HK-2 (cell line): Measurements from ENCODE around the gene EFNA1.

Experiments
- DNase-seq: peaks from one replicate; pipeline ENCODE4 v3.0.0-alpha.2; 2018; ENCODE audit not compliant: unreplicated experiment

EFNA1 gene, protein sequence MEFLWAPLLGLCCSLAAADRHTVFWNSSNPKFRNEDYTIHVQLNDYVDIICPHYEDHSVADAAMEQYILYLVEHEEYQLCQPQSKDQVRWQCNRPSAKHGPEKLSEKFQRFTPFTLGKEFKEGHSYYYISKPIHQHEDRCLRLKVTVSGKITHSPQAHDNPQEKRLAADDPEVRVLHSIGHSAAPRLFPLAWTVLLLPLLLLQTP

DNA sequence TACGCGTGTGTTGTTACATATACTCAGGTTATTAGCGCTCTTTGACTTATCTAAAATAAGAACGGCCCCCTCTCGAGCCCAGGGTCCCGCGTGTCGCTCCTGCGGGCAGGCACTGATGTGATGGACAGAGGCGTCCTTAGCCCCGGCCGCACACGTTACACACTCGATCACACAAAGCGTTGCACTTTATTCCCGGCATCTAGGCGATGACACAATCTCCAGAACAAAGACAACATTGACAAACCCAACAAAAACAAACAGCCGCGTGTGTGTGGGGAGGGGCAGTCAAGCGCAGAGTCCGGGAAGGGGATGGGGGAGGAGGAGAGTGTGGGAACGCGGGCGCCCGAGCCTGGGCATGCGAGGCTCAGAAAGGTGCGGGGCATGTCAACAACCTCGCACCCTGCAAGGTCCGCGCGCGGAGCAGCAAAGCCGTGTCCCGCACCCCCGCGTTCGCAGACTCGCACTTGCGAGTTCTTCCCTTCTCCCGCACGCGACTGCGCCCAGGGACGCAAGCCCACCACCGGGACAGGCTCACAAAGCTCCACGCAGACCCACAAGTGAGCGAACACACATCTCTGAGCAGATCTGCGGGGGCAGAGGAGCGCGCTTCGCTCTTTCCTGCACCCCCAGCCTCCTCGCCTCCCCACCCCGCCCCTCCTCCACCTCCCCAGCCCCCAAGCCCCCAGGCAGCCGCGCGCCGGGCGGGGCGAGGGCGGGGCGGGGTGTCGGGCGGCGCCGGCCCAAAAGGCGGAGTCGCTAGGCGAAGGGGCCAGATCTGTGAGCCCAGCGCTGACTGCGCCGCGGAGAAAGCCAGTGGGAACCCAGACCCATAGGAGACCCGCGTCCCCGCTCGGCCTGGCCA lies at the start of gene EFNA1:
Gene EFNA1 (plus strand): TSS at position 772 of the 862 bp plus-strand sequence. CDS start 102 bp downstream, outside the sequence.
- peak; percentile 58 for DNase-seq

DNA sequence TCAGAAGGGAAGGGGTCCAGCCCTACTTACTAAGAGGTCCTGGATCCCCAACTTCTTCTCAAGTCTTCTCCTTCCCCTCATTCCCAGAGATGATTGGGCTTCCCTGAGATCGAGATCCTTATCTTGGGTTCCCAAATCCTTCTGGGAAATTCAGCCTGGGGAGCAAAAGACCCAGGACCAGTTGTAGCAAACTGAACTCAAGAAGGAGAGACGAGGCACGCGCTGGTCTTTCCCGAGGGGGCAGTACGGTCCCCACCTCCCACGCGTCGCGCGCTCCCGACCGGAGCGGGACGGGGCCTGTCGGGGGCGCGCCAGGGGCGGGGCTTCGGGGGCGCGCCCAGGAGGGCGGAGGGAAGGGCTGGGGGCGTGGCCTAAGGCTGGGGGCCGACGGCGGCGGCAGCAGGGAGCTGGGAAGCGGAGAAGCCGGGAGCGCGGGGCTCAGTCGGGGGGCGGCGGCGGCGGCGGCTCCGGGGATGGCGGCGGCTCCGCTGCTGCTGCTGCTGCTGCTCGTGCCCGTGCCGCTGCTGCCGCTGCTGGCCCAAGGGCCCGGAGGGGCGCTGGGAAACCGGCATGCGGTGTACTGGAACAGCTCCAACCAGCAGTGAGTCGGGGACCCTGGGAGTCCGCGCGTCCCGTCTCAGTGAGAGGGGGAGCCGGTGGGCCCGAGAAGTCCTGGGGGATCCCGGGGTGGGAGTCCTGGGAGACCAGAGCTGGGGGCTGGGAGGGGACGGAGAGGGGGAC lies 49.0 kb upstream of the EFNA1 start, which contains the start of gene EFNA3:
Gene EFNA3 (plus strand): TSS at position 369 of the 741 bp plus-strand sequence. CDS start 105 bp downstream, at position 474.
- DNase-seq, result no peak

DNA sequence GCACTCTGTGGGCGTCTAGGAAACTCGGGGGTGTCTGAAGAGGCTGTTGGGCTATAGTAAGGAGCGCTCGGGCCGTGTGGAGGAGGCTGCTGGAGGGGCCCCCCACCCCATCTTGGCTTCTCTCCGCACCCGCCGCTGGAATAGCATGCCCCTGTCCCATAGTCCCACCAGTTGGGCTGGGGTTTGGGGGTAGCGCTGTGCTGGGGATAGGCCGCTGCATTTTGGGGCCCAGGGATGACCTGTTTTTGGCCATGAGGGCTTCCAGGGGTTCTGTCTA lies 48.5 kb upstream of the EFNA1 start:
- no peak for DNase-seq

DNA sequence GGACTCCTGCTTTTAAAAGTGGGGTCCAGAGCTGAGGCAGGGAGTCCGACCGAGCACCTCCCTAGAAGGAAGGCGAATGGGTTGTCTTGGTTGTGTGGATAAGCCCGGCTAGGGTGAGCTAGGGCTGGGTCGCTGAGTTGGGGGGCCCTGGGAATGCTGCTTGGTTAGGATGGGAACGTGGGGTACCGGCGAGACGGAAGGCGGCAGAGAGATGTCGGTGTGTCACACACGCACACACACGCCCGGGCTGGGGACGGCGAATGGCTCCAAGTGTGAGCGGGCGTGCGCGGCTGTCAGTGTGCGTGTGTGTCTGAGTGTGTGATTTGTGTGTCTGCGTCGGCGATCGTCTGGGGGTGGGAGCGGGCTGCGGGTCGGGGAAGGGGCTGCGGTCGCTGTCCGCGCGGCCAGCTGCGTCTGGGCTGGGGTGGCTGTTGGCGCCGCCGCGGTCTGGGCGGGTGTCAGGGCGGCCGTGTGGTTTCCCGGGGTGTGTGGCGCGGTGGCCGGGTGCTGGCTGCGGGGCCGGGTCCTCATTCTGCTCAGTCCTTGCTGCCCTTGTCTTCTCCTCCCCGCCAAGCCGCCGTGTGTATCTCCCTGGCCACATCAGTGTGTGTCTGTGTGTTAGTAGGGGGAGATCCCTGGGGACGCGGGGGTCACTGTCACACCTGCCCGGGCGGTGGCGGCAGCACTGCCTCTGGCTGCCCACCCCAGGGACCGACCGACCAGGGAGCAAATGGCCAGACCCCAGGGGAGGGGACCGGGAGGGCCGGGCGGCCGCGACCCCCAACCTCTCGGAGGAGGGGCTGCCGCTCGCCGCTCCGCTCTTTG lies 48.0 kb upstream of the EFNA1 start:
- DNase-seq, result no peak

DNA sequence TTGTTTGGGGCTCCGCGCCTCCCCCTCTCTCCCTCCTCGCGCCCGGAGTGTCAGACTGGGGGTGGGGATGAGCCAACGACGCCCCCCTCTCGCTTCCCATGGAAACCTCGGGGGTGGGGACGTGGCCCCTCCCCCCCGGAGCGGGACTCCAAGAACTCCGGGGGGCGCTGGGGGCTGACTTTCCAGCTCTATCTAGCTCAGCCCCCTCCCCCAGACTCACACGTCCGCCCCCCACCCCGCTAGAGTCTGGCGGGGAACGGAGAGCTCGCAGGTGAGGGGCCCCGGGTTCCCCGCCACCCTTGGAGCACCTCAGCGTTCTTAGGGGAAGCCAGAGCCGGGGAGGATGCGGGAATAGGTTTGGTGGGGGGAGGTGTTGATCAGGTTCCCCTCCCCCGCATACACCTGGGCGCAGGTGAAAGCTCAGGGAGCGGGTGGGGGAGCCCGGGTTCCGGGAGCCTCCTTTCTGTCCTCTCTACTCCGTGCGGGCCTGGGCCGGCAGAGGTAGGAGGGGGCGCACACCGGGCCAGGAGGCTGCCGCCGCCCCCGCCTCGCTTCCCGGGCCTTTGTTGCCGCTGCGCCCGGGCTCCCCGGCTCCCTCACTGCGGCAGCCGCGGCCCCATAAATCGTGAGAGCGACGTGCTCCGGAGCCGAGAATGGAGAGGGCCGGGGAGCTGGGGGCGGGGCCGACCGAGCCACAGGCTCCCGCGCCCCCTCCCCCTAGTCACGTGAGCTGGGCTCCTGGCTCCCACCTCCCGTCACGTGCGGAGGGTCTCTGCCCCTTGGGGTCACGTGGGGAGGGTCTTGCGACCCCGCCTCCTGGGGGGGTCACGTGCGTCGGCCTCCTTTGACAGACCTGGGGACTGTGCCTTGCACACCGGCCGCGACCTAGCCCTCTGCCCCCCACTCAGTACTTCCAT lies 47.1 kb upstream of the EFNA1 start:
- DNase-seq, result no peak

DNA sequence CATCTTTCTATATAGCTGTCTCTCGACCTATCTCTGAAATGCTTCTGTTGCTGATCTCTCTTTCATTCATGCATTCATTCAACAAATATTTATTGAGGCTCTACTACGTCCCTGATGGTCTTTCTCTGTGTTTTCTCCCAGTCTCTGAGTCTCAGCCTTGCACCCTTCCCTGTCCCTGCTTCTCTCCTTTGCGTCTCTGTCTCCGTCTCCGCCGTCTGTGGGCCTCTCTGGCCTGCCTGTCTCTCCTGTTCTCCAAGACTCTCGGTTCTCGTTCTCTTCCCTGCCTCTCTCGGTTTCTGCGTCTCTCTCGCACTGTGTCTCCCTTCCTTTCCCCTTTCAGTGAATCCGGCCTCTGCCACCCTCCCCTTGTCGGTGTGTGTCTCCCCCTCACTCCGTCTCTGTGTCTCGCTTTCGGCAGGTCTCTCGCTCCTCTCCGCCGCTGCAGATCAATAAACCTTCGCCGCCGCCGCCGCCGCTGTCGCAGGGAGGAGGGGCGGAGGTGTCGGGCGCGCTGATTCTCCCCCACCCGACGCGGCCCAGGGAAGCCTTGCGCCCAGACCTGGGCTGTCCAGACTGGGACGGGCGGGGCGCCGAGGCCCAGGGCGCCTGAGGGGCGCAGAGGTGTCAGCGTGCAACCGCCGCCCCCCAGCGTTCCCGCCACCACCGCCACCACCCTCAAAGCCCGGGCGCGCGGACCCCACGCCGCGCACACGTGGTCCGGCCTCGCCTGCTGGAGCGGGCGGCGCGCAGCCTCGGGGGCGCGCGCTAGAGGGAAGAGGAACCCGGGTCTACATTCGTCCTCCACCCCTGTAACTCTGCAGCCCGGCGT lies 46.0 kb upstream of the EFNA1 start:
- no peak for DNase-seq

DNA sequence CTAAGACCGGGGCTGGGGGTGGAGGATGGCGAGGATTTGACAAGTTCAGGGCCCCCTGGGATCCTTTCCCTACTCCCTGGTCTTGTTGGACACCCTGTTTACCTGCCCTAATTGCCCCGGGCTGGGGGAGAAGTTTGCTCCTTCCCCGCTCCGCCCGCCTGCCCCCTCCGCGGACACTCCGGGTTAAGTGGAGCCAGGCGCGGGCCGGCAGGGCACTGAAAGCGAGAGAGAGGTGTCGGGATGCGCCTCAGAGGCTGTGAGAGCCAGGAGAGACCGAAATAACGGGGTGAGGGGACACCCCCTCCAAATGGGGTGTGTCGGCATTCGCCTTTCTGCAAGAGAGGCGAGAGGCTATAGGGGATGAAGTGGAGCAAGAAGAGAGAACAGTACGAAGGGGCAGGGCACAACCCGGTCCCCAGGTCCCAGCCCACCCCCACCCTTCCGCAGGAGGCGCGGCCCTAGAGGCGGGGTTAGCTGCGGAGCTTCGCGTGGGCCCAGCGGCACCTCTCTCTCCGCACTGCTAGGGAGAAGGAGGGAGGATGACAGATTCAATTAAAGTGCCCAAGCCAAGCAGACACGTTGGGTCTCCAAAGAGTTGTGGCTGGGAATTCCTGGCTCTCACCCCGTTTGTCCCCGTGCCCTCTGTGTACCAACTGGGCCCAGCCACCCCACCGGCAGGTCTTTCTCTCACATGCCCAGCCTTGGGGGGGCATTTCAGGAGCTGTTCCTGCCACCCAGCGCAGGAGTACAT lies 45.2 kb upstream of the EFNA1 start:
- no peak for DNase-seq

DNA sequence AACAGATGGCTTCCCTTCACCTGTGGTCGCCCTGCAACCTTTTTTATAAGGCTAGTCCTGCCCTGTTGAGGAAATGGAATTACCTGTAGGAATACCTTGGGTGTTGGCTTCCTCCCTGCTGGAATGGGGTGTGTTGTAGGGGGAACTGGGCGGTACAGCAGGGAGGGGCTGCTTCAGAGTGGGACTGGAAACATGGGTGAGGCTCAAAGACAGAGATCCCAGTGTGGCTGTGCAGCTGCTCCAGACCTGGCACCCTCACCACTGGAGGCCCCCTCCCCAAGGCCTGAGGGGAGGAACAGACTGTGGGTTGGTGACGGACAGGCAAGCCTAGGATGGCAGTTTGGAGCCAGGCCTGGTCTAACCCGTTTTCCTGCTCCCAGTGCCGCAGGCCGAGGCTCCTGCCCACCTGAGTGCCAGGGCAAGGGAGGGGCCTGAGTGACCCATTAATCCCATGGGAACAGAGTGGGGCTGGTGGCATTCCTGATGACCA lies 44.6 kb upstream of the EFNA1 start:
- no peak for DNase-seq

DNA sequence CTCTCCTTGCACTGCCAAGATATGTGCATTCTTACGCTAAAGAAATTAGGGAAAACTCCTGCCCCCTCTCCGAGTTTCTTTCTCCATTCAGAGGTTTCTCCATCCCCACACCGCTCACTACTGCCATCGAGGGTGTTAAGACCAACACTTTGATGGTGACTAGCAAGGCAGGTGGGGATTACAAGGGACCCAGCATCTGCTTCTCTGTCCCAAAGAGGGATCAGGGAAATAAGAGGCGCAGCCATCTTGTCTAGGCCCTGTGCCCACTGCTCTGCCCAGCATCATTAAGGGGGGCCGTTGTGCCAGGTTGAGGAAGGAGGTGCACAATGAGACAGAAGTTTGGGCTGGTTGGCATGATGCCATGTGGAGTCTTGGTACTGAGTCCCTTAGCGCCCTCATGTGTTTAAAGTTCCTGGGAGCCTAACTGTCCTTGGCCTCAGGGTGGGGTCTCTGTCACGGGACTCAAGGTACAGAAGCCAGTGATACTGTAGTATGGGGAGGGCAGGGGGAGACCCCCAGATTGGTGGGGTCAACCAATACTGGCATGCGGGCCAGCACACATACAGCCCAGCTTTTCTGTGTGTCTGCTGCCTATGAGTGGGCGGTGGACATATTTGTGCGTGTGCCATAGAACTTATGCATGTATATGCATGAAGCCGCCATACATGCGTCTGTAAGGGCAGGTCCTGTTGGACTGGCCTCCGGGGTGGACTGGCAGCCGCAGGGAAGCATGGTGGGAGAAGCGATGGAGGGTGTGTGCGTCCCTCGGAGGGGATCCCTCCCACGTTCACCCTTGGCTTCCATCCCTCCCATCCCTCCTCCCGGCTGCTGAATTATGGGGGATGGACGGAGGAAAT lies 43.6 kb upstream of the EFNA1 start:
- DNase-seq, result no peak

DNA sequence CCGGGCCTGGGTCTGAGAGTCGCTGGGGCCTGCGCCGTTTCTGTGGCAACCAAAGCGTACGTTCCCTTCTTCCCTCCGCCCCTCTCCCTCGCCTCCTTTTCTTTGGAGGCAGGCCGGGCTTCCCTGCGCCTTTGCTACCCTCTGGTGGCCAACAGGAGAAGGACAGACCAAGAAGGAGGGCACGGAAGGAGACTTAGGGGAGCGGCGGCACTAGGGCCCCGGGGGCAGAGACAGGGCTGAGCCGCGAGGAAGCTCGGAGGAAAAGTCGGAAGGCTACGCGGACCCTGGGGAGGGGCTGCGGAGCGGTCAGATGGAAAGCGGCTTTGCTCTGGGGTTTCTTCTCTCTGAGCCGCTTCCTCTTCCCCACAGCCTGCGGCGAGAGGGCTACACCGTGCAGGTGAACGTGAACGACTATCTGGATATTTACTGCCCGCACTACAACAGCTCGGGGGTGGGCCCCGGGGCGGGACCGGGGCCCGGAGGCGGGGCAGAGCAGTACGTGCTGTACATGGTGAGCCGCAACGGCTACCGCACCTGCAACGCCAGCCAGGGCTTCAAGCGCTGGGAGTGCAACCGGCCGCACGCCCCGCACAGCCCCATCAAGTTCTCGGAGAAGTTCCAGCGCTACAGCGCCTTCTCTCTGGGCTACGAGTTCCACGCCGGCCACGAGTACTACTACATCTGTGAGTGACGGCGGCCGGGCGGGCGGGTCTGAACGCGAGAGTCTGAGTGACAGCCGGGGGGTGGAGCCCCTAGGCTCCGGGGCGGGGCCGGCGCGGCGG lies 42.8 kb upstream of the EFNA1 start:
- peak; percentile 92 for DNase-seq

DNA sequence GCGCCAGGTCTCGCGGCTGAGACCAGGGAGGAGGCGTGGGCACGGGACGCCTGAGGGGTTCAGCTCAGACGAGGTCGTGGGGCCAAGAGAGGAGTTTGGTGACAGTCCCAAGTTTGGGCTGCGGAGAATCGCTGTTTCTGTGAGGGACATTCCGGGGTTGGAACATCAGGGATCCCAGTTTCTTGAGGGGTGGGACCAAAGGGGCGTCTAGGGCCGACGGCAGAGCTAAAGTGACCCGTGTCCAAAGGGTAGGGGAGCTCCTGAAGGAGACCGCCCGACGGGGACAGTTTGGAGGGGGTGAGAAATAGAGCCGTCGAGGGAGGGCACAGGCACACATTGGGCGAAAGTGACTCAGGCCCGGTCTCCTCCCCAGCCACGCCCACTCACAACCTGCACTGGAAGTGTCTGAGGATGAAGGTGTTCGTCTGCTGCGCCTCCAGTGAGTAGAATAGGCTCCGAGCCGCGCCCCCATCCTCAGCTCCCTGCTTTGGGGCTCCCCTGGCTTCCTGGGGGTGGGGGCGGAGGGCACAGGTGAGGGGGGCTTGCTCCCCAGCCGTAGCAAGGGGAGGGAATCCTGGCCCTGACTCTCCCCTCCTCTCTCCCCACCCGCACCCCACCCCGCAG lies 42.1 kb upstream of the EFNA1 start:
- peak; percentile 65 for DNase-seq

DNA sequence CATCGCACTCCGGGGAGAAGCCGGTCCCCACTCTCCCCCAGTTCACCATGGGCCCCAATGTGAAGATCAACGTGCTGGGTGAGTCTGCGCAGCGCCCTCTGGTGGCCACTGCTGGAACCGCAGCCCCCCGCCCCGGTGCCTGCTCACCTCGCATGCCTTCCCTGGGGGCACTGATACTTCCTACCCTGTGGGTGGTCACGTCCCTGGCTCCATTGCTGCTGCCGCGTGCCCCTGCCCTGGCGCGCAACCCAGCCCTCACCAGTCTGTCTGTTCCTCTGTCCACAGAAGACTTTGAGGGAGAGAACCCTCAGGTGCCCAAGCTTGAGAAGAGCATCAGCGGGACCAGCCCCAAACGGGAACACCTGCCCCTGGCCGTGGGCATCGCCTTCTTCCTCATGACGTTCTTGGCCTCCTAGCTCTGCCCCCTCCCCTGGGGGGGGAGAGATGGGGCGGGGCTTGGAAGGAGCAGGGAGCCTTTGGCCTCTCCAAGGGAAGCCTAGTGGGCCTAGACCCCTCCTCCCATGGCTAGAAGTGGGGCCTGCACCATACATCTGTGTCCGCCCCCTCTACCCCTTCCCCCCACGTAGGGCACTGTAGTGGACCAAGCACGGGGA lies 41.4 kb upstream of the EFNA1 start:
- peak; percentile 77 for DNase-seq

DNA sequence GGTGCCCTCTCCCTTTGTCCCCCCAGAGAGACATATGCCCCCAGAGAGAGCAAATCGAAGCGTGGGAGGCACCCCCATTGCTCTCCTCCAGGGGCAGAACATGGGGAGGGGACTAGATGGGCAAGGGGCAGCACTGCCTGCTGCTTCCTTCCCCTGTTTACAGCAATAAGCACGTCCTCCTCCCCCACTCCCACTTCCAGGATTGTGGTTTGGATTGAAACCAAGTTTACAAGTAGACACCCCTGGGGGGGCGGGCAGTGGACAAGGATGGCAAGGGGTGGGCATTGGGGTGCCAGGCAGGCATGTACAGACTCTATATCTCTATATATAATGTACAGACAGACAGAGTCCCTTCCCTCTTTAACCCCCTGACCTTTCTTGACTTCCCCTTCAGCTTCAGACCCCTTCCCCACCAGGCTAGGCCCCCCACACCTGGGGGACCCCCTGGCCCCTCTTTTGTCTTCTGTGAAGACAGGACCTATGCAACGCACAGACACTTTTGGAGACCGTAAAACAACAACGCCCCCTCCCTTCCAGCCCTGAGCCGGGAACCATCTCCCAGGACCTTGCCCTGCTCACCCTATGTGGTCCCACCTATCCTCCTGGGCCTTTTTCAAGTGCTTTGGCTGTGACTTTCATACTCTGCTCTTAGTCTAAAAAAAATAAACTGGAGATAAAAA lies 40.7 kb upstream of the EFNA1 start:
- DNase-seq, result no peak

DNA sequence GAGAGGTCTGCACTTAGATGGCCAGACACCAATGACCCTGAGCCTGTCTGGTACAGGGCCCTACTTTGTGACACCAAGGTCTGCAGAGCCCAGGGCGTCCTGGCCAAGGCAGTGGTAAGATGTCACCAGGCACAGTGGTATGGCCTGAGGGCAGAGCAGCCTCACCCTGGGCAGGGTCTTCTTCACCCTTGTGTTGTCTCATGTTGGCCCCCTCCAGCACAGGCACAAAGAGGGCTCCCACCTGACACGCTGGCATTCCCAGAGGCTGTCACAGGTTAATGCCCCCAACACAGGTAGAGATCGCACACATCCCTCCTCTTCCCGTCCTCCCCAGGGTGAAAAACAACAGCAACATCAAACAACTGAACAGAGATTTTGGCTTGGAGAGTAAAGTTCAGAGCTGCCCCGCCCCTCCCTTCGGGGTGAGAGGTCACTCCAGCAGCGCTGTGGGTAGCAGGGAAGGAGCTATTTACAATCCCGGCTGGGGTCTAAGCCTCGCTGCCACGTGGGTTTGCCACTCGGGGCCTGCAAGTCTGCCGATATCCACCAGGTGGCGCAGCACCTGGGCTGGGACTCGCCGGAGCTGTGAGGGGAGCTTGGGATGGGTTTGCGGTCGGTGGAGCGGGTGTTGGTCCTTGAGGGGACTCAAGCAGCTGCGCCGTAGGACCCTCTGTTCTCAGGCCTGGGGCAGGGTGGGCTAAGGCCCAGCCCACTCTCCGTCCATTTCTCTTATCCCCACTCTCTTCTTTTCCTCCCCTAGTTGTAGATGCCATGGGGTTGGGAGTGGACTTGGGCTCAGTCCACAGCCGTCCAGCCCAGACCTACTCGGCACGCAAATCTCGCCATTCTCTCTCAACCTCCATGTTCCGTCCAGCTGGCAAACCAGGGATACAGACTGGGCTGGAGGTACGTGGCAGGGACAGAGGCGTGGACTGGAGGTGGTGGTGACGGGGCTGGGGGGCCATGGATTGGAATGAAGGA lies 36.3 kb upstream of the EFNA1 start:
- DNase-seq, result peak; percentile 81
